ENCODE data around the gene TBC1D1.

GRCh38 chr4:38178392-38178995 is 287.6 kb downstream of the TBC1D1 start:
- TF ChIP-seq CTCF (conservative IDR thresholded peaks at IDR 0.05) (no peak), EZH2 (IDR thresholded peaks at IDR 0.05; ENCODE audit: low read depth) (no peak)

All from PC-9 (cell line).